ENCODE results near the gene CCDC92. TPM values are rescaled to one million over a fixed set of nuclear protein-coding genes. Genes with fewer than 3 reads are reported as not detected.
"Not testable (repeated sequence)": the region's sequence is repeated elsewhere in the genome, so short reads cannot be mapped to it uniquely, and the experiment has no call there.

CCDC92 gene
- total RNA-seq, 2 donors from 2014 or later: 21.1 to 31.0 TPM

DNA sequence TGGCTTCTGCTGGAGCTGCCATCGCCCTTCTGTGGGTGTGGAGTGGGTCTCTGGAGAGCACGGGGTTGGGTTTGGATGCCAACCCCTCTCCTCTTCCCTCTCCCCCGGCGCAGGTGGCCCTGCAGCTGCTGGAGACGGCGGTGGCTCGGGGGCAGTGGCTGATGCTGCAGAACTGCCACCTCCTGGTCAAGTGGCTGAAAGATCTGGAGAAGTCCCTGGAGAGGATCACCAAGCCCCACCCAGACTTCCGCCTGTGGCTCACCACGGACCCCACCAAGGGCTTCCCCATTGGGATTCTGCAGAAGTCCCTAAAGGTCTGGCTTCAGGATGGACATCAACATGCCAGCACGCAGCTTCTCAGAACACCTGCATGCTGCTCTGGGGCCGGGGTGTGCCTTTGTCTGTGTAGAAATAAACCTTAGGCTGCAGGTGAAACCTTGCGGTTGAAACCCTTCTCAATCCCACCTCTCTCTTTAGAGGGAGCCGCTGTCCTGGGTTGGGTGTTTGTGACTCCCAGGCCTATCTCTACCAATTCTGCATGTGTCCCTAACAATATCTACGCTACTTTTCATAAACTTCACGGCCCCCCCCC lies 44.3 kb downstream of the CCDC92 start:
- ATAC-seq (replicated peaks in 1 of 2) (no peak), DNase-seq (no peak)
- Mint-ChIP-seq H3K36me3 (ENCODE audit: insufficient read depth in 2 of 2) (no peaks in the 10 kb centered on the region), H3K27ac (no peak overlapping the region), H3K4me3 (no peak overlapping the region), H3K4me1 (ENCODE audit: low read depth) (peaks cover 20% of the 10 kb centered on the region), H3K27me3 (ENCODE audit: low read depth) (peaks cover 21% of the 10 kb centered on the region), H3K9me3 (no peaks in the 10 kb centered on the region)

DNA sequence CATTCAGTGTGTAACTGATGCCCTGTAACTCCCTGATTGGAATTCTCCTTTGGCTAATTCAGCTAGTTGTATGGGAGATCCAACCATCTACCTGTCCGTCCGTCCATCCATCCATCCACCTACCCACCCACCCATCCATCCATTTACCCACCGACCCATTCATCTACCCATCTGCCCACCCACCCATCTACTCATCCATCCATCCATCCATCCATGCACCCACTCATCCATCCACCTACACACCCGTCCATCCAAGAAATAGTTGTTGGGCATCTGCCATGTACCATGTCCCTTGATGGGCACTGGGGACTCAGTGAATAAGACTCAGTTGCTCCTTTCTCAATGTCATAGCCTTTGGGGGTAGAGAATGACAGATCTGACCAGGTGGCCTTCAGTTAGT lies 48.1 kb downstream of the CCDC92 start:
- no peaks in the 10 kb centered on the region for H3K4me1 Mint-ChIP-seq (ENCODE audit: low read depth)
- no peaks in the 10 kb centered on the region for H3K9me3 Mint-ChIP-seq
- no peak for DNase-seq
- H3K27ac Mint-ChIP-seq: no peak overlapping the region
- no peaks in the 10 kb centered on the region for H3K36me3 Mint-ChIP-seq (ENCODE audit: insufficient read depth in 2 of 2)
- H3K27me3 Mint-ChIP-seq (ENCODE audit: low read depth): no peaks in the 10 kb centered on the region
- H3K4me3 Mint-ChIP-seq: no peak overlapping the region
- no peak for ATAC-seq (replicated peaks in 1 of 2)

DNA sequence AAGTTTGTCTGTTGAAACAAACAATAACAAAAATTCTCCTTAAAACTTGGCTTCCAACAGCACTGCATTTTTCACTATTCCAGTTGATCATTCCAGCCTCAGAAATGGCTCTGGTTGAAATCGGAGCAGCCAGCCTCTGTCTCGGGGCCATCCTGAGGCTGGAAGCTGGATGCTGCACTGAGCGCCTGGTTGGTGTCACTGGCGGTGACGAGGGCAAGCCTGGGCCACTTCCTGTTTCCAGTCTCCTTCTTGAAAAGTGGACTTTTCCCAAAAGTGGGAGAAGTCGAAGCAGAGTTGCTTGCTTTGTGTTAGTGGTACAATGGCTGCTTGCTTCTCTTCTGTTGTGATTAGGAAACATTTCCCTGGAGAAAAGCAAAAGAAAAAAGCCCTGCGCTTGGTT lies 48.7 kb downstream of the CCDC92 start:
- Mint-ChIP-seq H3K27ac (no peak overlapping the region), H3K36me3 (ENCODE audit: insufficient read depth in 2 of 2) (no peaks in the 10 kb centered on the region), H3K4me1 (ENCODE audit: low read depth) (no peaks in the 10 kb centered on the region), H3K9me3 (no peaks in the 10 kb centered on the region), H3K27me3 (ENCODE audit: low read depth) (no peaks in the 10 kb centered on the region), H3K4me3 (no peak overlapping the region)
- DNase-seq (no peak), ATAC-seq (replicated peaks in 1 of 2) (no peak)

DNA sequence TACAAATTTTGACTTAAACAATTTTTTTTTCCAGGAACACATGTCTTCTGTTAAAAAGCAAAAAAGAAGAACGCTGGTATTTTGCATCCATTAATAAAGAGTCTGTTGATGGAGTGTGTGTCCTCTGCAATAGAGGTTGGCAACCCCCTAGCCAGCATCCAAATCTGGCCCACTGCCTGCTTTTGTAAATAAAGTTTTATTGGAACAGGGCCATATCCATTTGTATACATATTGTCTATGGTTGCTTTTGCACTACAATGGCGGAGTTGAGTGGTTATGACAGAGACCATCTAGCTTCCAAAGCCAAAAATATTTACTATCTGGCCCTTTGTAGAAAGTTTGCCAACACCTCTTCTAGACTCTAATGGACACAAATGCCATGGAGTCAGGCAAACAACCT lies 49.6 kb downstream of the CCDC92 start:
- no peak for ATAC-seq (replicated peaks in 1 of 2)
- no peaks in the 10 kb centered on the region for H3K4me1 Mint-ChIP-seq (ENCODE audit: low read depth)
- H3K36me3 Mint-ChIP-seq (ENCODE audit: insufficient read depth in 2 of 2): no peaks in the 10 kb centered on the region
- no peak overlapping the region for H3K27ac Mint-ChIP-seq
- no peaks in the 10 kb centered on the region for H3K9me3 Mint-ChIP-seq
- no peak for DNase-seq
- no peak overlapping the region for H3K4me3 Mint-ChIP-seq
- H3K27me3 Mint-ChIP-seq (ENCODE audit: low read depth): no peaks in the 10 kb centered on the region

DNA sequence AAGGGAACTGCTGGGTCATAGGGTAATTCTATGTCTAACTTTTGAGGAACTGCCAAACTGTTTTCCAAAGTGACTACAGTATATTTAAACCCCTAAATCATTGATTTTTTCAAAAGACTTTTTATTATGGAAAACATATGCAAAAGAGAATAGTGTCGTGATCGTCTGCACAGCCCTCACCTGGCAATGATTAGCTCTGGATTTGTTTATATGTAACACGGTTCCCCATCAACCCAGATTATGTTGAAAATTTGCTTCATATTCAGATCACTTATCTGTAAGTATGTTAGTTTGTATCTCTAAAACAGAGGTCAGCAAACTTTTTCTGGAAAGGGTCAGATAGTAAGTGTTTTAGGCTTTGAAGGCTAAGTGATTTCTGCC lies 52.7 kb downstream of the CCDC92 start:
- Mint-ChIP-seq H3K4me1 (ENCODE audit: low read depth) (peaks cover 14% of the 10 kb centered on the region), H3K27me3 (ENCODE audit: low read depth) (peaks cover 14% of the 10 kb centered on the region), H3K9me3 (no peaks in the 10 kb centered on the region), H3K36me3 (ENCODE audit: insufficient read depth in 2 of 2) (no peaks in the 10 kb centered on the region), H3K4me3 (no peak overlapping the region), H3K27ac (no peak overlapping the region)
- ATAC-seq (replicated peaks in 1 of 2) (no peak), DNase-seq (no peak)

DNA sequence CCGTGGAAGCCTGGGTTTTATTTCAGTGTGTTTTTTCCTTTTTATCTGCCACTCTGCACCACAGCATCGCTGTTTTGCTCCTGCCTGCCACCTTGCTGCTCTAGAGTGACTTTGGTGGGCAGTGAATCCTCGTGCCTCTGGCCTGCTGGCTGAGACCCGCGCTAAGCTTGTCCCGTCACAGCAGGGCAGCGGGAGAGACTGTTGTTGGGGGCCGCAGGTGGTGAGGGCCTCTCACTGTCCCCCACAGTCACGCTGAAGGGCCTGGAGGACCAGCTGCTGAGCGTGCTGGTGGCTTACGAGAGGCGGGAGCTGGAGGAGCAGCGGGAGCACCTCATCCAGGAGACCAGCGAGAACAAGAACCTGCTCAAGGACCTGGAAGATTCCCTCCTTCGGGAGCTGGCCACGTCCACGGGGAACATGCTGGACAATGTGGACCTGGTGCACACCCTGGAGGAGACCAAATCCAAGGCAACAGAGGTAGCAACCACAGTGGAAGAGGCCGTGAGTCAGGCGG lies 55.2 kb downstream of the CCDC92 start:
- H3K27ac Mint-ChIP-seq: no peak overlapping the region
- H3K27me3 Mint-ChIP-seq (ENCODE audit: low read depth): peaks cover 14% of the 10 kb centered on the region
- DNase-seq: no peak
- no peaks in the 10 kb centered on the region for H3K9me3 Mint-ChIP-seq
- no peaks in the 10 kb centered on the region for H3K36me3 Mint-ChIP-seq (ENCODE audit: insufficient read depth in 2 of 2)
- H3K4me3 Mint-ChIP-seq: no peak overlapping the region
- peaks cover 14% of the 10 kb centered on the region for H3K4me1 Mint-ChIP-seq (ENCODE audit: low read depth)
- ATAC-seq (replicated peaks in 1 of 2): no peak

DNA sequence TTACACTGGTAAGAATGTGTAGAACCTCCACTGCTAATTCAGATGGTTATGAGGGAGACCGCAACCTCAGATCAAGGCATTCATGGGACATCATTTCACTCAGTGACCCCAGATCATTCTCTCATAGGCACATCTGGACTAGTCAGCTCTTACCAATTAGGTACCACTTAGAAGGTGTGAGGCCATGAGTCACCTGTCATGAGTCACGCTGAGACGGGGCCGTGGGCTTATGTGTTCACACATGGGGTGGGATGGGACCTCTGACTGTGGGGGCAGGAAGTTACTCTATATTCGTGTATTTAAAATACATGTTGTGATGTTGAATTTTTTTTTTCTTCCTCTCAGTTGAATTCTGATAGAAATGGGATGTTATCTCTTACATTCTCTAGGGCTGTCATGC lies 55.9 kb downstream of the CCDC92 start:
- Mint-ChIP-seq H3K27ac (no peak overlapping the region), H3K27me3 (ENCODE audit: low read depth) (peaks cover 14% of the 10 kb centered on the region), H3K9me3 (no peaks in the 10 kb centered on the region), H3K36me3 (ENCODE audit: insufficient read depth in 2 of 2) (no peaks in the 10 kb centered on the region), H3K4me3 (peak overlapping the region in 1 of 2 donors; percentile 28), H3K4me1 (ENCODE audit: low read depth) (peaks cover 14% of the 10 kb centered on the region)
- ATAC-seq (replicated peaks in 1 of 2) (peak; percentile 100), DNase-seq (peak; percentile 65 to 81)

DNA sequence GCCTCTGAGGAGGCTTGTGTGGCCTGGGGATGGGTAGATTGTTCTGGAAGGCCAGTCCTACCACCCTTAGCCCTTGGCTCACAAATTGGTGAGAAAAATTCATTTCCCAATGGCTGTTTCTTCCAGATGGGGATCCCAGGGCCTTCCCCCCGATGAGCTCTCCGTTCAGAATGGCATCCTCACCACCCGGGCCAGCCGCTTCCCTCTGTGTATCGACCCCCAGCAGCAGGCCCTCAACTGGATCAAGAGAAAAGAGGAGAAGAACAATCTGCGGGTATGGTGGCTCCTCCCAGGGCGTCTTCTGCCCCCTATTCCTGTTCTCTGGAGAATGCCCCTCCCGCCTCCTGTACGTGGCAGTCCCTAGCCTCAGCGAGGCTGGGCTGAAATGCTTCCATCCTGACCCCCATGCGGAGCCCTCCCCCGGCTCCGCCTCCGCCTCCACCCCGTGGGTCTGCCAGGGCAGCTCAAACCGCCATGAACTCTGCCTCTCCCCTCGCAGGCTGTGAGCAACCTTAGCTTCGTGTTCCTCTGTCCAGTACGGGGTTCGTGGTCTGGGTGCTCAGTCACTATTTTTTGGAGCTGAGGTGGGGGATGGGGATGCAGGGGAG lies 57.8 kb downstream of the CCDC92 start:
- no peaks in the 10 kb centered on the region for H3K9me3 Mint-ChIP-seq
- peaks cover 19% of the 10 kb centered on the region for H3K4me1 Mint-ChIP-seq (ENCODE audit: low read depth)
- H3K27ac Mint-ChIP-seq: no peak overlapping the region
- H3K36me3 Mint-ChIP-seq (ENCODE audit: insufficient read depth in 2 of 2): no peaks in the 10 kb centered on the region
- ATAC-seq (replicated peaks in 1 of 2): no peak
- H3K4me3 Mint-ChIP-seq: no peak overlapping the region
- DNase-seq: no peak
- peaks cover 14% of the 10 kb centered on the region for H3K27me3 Mint-ChIP-seq (ENCODE audit: low read depth)

DNA sequence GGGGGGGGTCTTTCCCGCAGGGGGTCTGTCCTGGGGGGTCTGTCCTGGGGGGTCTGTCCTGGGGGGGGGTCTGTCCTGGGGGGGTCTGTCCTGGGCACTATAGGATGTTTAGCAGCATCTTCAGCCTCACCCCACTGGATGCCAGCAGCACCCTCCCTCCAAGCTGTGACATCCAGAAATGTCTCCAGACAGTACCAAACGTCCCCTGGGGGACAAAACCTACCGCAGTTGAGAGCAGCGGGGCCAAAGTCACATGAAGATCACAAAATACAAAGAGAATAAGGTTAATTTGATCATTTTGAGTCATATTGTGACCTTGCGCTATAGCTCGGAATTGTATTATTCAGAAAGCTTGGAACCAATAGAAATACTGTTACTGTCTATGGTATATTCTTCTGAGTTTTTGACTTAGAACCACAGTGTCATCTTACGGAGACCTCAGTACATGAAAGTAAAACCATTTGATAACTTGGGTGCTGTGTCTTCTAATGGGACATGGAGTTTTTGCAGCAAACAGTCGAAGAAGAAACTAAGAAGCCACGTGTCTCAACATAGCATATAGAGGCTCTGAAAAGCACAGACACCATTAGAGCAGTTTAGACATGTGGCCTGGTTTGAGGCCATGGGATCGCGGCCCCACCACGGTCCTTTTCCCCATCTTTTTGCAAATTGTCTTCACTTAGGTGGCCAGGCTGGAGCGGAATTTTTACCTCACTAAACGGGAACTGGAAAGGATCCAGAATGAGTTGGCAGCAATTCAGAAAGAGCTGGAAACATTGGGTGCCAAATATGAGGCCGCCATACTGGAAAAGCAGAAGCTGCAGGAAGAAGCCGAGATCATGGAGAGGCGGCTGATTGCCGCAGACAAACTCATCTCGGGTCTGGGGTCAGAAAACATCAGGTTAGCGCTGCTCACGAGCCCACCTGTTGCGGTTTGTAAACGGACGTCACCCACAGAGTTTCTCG lies 59.9 kb downstream of the CCDC92 start:
- H3K27me3 Mint-ChIP-seq (ENCODE audit: low read depth): peaks cover 14% of the 10 kb centered on the region
- H3K4me3 Mint-ChIP-seq: no peak overlapping the region
- H3K27ac Mint-ChIP-seq: no peak overlapping the region
- H3K4me1 Mint-ChIP-seq (ENCODE audit: low read depth): peaks cover 19% of the 10 kb centered on the region
- no peaks in the 10 kb centered on the region for H3K9me3 Mint-ChIP-seq
- DNase-seq (no peak), ATAC-seq (replicated peaks in 1 of 2) (no peak)
- H3K36me3 Mint-ChIP-seq (ENCODE audit: insufficient read depth in 2 of 2): no peaks in the 10 kb centered on the region

DNA sequence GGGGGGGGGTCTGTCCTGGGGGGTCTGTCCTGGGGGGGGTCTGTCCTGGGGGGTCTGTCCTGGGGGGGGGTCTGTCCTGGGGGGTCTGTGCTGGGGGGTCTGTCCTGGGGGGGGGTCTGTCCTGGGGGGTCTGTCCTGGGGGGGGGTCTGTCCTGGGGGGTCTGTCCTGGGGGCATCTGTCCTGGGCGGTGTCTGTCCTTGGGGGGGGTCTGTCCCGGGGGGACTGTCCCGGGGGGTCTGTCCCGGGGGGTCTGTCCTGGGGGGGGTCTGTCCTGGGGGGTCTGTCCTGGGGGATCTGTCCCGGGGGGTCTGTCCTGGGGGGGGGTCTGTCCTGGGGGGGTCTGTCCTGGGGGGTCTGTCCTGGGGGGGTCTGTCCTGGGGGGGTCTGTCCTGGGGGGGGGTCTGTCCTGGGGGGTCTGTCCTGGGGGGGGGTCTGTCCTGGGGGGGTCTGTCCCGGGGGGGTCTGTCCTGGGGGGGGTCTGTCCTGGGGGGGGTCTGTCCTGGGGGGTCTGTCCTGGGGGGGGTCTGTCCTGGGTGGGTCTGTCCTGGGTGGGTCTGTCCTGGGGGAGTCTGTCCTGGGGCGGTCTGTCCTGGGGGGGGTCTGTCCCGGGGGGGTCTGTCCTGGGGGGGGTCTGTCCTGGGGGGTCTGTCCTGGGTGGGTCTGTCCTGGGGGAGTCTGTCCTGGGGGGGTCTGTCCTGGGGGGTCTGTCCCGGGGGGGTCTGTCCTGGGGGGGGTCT lies 60.8 kb downstream of the CCDC92 start:
- not testable (repeated sequence) for DNase-seq; H3K27ac Mint-ChIP-seq; H3K9me3 Mint-ChIP-seq; H3K36me3 Mint-ChIP-seq (ENCODE audit: insufficient read depth in 2 of 2); H3K4me3 Mint-ChIP-seq; ATAC-seq (replicated peaks in 1 of 2)
- H3K4me1 Mint-ChIP-seq (ENCODE audit: low read depth): peaks cover 12% of the 10 kb centered on the region
- peaks cover 14% of the 10 kb centered on the region for H3K27me3 Mint-ChIP-seq (ENCODE audit: low read depth)

DNA sequence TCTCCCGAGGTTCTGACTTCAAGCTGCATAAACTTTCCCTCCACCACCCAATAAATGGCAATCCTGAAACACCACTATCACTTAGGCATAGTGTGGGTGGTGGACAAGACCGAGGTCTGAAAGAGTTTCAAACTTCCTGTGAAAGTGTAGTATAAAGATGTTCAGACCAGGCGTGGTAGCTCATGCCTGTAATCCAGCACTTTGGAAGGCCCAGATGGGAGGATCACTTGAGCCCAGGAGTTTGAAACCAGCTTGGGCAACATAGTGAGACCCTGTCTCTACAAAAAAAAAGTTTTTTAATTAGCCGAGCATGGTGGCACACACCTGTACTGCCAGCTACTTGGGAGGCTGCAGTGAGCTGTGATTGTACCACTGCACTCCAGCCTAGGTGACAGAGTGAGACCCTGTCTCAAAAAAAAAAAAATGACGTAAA lies 61.9 kb downstream of the CCDC92 start:
- DNase-seq (no peak), ATAC-seq (replicated peaks in 1 of 2) (peak; percentile 44 to 47)
- no peaks in the 10 kb centered on the region for H3K36me3 Mint-ChIP-seq (ENCODE audit: insufficient read depth in 2 of 2)
- no peak overlapping the region for H3K4me3 Mint-ChIP-seq
- H3K9me3 Mint-ChIP-seq: no peaks in the 10 kb centered on the region
- H3K4me1 Mint-ChIP-seq (ENCODE audit: low read depth): peaks cover 5% of the 10 kb centered on the region
- peak overlapping the region; percentile 21 for H3K27ac Mint-ChIP-seq
- H3K27me3 Mint-ChIP-seq (ENCODE audit: low read depth): peaks cover 7% of the 10 kb centered on the region

DNA sequence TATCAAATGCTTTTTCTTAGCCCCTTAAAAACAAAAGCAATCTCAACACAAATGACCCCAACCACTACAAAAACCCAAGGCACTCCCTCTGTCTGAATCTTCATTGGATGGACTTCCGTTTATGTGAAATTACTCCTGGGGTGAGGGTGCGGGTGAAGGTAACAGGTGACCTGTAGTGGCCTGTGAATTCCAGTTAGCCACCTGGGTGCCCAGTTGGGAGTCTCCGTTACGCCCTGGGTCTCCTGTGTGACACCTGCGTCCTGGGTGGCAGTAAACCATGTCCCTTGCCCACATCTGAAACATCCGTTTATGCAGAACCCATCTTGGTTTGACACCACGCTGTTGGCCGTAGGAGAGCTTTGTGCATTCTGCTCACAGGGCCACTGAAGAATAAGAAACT lies 62.6 kb downstream of the CCDC92 start:
- peaks cover 11% of the 10 kb centered on the region for H3K4me1 Mint-ChIP-seq (ENCODE audit: low read depth)
- H3K9me3 Mint-ChIP-seq: no peaks in the 10 kb centered on the region
- peaks cover under 1% of the 10 kb centered on the region for H3K27me3 Mint-ChIP-seq (ENCODE audit: low read depth)
- no peaks in the 10 kb centered on the region for H3K36me3 Mint-ChIP-seq (ENCODE audit: insufficient read depth in 2 of 2)
- ATAC-seq (replicated peaks in 1 of 2) (peak in 1 of 2 donors; percentile 10), DNase-seq (no peak)
- no peak overlapping the region for H3K4me3 Mint-ChIP-seq
- no peak overlapping the region for H3K27ac Mint-ChIP-seq

Measured in activated T-cell treated with anti-CD3 and anti-CD28 coated beads, Interleukin-2, amount 50 U/mL, for 72 hours (primary cell).